ENCODE results near the gene GFPT2.
"Not testable (repeated sequence)": the region's sequence is repeated elsewhere in the genome, so short reads cannot be mapped to it uniquely, and the experiment has no call there.

GRCh38 chr5:180299014-180299413 lies 54.1 kb downstream of the GFPT2 start:
- not testable (repeated sequence) for TF ChIP-seq CTCF, POLR2A (IDR thresholded peaks at IDR 0.05)
